ENCODE data around the gene MYH14.

Gene MYH14

DNA sequence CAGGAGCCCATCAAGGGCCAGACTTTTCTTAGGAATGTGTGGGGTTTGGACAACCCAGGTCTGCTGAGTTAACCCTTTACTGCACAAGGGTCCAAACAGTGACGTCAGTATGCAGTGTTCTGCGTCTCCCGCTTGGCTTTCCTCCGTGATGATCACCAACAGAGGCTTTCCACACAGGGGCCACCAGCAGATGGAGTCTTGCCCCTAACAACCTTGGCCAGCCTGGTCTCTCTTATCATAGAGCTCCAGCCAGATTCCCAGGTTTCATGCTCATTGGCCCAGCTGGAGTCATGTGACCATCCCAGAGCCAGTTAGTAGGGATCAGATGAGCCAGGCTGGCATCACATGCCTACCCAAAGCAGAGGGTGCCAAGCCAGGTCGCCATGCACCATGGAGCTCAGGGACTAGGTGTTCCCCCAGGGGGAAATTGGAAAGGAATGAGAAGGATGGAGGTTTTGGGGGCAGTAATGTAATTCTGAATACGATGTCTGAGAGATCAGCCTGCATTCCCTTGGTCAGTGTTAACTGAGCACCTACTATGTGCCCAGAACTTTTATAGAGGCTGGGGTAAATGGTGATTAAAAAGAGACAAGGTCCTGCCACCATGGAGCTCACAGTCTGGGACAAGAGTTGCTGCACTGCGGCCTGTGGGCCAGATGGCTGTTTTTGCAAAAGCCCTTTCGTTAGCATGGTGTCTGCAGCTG is 61.2 kb downstream of the MYH14 start:
- peak; percentile 17 for DNase-seq

DNA sequence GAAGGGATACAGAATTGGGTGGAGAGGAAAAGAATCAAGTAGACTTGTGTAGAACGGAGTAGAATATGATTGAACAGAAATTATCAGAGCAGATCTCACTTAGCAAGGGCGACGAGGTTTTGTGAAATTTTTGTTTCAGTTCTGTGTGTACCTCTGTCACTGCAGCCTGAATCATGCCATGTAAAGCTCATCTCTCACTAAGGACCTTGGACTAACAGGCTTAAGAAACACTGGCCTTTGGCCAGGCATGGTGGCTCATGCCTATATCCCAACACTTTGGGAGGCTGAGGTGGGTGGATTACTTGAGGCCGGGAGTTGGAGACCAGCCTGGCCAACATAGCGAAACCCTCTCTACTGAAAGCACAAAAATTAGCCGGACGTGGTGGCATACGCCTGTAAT is 62.6 kb downstream of the MYH14 start:
- no peak for DNase-seq

DNA sequence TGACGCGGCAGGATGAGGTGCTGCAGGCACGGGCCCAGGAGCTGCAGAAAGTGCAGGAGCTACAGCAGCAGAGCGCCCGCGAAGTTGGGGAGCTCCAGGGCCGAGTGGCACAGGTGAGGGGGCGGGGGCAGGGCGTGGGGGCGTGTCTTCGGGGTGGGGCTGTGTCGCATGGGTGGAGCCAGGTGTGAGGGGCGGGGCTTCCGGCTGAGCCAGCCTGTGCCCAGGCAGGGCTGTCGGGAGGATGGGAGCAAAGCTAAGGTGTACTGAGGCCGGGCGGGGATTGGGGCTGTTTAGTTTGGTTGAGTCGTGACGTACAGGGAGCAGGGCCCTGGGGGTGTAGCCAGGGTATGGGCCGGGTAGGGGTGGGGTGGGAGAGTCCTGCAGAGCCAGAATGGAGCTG is 63.5 kb downstream of the MYH14 start:
- DNase-seq: peak; percentile 2

DNA sequence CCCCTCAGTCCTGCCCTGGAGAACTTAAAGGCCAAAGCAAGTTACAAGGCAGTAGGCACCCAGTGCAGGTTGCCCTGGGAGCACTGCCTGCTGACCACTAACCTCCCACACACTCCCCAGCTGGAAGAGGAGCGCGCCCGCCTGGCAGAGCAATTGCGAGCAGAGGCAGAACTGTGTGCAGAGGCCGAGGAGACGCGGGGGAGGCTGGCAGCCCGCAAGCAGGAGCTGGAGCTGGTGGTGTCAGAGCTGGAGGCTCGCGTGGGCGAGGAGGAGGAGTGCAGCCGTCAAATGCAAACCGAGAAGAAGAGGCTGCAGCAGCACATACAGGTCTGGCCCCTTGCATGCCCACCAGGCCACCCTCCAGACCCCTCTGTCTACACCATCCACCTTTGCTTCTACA is 64.6 kb downstream of the MYH14 start:
- no peak for DNase-seq

DNA sequence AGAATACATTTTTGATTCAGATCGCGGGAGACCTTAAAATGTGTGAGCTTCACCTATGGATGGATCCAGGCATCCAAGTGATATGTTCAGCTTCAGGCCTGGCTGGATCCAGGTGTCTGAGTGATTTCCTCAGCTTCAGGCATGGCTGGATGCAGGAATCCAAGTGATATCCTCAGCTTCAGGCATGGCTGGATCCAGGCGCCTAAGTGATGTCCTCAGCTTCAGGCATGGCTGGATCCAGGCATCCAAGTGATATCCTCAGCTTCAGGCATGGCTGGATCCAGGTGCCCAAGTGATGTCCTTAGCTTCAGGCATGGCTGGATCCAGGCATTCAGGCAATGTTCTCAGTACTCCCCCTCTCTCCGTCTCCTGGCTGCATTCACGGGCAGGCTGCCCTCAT is 65.1 kb downstream of the MYH14 start:
- DNase-seq: no peak

DNA sequence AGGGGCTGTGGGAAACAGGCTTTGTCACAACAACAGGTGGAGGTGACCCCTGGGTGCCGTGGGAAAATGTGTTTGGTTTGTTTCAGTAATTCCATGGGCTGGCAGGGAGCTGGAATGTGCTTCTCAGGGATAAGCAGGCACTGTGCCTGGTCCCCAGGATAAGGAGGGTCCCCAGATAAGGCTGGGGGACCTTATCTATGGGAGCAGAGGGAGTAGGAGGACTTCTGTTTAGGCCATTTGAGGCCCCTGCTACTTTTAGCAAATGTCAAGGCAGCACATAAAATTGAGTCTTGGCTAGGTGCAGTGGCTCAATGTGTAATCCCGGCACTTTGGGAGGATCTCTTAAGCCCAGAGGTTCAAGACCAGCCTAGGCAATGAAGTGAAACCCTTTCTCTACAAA is 66.2 kb downstream of the MYH14 start:
- DNase-seq: peak; percentile 19

DNA sequence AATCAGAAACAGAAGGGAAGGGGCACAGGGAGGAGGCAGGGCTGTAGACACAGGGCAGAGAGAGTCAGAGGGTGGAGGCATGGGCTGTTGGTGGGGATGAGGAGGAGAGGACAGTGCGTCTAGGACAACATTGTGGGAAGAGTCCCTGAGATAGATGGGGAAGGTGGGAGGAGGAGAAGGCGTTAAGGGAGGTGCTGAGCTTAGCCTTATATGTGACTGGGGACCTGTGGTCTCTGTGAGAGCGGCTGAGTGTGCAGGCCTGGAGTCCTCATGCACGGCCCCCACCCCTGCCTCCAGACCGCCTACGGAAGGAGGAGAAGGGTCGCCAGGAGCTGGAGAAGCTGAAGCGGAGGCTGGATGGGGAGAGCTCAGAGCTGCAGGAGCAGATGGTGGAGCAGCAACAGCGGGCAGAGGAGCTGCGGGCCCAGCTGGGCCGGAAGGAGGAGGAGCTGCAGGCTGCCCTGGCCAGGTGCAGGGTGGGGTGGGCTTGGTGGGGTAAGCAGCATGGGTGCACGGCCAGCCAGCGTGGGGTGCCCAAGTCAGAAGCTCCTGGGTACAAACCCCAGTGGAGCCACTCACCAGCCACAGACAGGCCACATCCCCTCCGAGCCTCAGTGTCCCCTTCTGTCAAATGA is 69.0 kb downstream of the MYH14 start:
- DNase-seq: no peak

DNA sequence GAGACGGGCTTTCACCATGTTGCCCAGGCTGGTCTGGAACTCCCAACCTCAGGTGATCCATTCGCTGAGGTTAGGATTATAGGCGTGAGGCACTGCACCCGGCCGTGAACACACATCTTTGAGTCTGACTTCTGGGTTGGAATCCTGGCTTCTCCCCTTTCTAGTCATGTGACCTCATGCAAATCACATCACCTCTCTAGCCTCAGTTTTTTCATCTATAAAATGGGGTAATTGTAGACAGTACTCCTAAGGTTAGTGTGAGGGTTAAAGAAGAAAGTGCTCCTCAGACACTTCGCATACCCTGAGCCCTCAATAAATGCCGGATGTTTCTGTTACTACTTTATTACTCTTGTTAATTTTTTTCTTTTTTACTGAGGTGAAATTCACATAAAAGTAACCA is 70.4 kb downstream of the MYH14 start:
- no peak for DNase-seq

DNA sequence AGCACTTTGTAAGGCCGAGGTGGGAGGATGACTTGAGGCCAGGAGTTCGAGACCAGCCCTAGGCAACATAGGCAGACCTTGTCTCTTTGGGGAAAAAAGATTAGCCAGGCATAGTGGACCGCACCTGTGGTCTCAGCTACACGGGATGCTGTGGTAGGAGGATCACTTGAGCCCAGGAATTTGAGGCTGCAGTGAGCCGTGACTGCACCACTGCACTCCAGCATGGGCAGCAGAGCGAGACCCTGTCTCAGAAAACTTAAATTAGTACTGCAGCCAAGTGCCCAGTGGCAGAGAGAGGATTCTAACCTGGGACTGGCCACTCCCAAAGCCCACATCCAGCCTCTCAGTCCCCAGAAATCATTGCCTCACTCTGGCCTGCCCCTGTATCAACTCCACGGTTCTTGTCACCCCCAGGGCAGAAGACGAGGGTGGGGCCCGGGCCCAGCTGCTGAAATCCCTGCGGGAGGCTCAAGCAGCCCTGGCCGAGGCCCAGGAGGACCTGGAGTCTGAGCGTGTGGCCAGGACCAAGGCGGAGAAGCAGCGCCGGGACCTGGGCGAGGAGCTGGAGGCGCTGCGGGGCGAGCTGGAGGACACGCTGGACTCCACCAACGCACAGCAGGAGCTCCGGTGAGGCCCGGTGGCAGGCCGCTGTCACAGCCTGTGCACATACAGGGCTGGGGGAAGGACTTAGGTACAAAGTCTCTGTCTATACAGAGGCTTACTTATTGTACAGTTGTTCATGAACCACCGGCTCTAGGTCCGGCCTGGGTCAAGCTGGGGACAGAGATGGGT is 72.4 kb downstream of the MYH14 start:
- no peak for DNase-seq

DNA sequence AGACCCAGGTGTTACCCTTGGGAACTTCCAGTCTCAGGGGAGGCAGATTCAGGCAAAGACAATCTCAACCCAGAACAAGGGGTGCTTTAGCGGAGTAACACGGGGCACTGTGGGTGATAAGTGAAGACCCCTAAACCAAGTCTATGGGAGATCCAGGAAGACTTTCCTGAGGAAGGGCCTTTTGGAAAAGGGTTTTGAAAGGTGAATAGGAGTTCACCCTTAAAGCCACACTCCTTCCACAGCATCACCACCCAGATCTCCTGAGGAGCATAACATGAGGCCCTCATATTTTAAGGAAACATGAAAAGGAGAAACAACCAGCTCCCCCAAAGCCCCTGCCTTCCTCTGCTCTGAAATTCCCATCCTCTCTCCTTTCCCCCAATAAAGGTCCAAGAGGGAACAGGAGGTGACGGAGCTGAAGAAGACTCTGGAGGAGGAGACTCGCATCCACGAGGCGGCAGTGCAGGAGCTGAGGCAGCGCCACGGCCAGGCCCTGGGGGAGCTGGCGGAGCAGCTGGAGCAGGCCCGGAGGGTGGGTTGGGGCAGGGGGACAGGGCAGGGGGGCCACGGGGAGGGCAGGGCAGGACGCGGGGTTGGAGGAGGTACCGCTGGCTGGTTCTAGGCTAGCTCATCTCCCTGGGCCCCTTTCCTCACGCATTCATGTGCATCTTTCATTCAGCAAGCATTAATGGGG is 73.1 kb downstream of the MYH14 start:
- no peak for DNase-seq

DNA sequence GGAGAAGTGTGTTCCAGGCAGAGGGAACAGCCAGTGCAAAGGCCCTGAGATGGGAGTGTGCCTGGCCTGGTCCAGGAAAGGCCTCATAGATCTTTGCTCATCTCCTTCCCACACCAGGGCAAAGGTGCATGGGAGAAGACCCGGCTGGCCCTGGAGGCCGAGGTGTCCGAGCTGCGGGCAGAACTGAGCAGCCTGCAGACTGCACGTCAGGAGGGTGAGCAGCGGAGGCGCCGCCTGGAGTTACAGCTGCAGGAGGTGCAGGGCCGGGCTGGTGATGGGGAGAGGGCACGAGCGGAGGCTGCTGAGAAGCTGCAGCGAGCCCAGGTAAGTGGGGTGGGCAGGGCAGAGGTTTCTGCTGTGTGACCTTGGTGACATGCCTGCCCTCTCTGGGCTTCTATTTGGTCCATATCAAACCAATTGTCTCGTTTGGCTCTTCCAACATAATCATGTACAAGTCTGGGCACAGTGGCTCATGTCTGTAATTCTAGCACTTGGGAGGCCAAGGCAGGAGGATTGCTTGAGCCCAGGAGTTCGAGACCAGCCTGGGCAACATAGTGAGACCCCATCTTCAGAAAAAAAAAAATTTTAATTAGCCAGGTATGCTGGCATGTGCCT is 74.7 kb downstream of the MYH14 start:
- DNase-seq: no peak

DNA sequence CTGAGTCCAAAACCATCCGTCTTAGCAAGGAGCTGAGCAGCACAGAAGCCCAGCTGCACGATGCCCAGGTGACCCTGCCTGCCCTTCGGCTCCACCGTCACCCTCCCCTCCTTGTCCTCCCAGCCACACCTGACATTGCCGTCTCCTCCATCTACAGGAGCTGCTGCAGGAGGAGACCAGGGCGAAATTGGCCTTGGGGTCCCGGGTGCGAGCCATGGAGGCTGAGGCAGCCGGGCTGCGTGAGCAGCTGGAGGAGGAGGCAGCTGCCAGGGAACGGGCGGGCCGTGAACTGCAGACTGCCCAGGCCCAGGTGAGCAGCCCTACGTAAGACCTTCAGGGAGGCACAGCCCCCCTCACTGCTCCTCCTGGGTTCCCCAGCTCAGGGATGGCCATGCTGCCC is 76.7 kb downstream of the MYH14 start:
- no peak for DNase-seq

DNA sequence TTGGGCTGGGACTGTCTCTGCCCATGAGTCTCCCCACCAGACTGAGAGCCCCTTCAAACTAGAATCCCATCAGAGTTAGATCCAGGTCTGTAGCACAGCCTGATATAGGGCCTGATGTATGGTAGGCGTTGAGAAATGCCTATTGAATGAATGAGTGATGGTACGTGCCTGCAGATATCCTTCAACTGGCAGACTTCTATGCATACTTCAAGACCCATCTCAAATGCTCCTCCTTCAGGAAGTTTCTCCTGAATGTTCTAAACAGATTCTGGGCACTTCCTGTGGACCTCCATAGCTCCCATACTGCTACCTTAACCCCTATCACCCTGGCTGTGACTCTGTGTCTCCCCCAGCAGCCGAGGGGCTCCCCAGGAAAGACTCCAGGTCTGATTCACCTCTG is 77.6 kb downstream of the MYH14 start:
- DNase-seq: no peak

DNA sequence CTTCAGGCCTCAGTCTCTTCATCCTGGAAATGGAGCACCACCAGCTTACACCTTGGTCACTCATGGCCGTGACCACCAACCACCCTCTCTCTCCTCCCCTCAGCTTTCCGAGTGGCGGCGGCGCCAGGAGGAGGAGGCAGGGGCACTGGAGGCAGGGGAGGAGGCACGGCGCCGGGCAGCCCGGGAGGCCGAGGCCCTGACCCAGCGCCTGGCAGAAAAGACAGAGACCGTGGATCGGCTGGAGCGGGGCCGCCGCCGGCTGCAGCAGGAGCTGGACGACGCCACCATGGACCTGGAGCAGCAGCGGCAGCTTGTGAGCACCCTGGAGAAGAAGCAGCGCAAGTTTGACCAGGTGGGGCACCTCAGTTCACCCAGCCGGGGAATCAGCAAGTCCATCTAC is 78.1 kb downstream of the MYH14 start:
- DNase-seq: no peak

DNA sequence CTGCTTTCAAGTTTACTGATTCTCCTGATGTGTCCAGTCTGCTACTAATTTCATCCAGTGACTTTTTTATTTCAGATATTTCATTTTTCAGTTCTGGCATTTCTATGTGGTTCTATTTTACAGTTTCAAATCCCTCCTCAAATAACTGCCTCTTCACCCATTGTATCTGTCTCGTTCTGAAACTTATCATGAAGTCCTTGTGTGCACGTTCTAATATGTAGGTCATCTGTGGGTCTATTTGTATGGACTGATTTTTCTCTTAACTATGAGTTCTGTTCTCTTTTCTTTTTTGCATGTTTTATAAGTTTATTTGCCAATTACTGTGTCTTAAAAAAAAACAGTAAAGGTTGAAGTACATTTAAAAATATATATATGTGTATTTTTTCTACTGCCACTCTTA is 82.4 kb downstream of the MYH14 start:
- no peak for DNase-seq

DNA sequence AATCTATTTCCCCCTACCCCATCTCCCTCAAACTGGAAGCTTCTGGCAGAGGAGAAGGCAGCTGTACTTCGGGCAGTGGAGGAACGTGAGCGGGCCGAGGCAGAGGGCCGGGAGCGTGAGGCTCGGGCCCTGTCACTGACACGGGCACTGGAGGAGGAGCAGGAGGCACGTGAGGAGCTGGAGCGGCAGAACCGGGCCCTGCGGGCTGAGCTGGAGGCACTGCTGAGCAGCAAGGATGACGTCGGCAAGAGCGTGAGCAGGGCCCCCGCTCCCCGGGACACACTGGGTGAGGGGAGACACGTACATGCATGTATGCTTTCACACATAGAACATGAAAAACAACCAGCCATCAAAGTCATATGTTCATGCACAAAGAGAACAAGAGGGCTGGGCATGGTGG is 83.0 kb downstream of the MYH14 start:
- DNase-seq: no peak

DNA sequence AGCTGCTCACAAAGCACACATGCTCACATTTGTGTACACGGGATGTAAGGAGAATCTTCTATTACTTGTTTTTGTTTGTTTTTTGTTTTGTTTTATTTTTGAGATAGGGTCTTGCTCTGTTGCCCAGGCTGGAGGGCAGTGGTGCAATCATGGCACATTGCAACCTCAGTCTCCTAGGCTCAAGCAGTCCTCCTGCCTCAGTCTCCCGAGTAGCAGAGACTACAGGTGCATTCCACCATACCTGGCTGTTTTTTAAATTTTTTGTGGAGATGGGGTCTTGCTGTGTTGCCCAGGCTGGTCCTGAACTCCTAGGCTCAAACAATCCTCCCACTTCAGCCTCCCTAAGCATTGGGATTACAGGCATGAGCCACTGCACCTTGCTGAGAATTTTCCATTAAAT is 83.9 kb downstream of the MYH14 start:
- DNase-seq: no peak

DNA sequence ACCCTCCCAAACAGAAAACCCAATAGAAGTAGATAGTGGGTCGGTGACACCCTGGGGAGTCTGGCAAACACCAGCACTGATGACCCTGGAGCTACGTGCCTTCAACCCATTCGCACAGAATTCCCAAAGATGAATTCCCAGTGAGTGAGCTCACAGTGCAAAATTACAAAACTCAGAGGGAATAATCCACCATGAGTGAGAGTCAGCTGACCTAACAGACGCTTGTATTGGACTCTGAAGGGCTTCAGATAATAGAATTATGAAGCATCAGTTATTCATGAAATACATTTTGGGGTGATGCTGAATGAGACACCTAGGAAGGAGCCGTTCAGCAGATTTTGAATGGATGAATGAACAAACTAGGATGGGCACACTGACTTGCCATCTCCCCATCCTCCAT is 85.5 kb downstream of the MYH14 start:
- DNase-seq: no peak

DNA sequence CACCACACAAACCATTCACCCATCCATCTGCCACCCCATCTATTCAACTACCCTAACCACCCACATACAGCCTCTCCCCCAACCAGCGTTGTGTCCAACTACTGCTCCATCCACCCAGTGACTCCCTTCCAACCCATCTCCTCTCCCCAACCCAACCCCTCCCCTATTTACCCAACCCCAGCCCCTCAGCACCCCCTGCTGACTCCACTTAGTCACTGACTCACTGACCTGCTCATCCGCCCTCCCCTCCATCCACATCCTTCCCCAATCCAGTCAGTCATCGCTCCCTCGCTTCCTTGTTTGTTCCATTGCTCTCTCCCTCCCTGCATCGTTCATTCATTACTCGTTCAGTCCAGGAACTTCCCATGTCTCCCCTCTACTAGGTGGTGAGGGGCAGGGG is 86.6 kb downstream of the MYH14 start:
- DNase-seq: no peak

DNA sequence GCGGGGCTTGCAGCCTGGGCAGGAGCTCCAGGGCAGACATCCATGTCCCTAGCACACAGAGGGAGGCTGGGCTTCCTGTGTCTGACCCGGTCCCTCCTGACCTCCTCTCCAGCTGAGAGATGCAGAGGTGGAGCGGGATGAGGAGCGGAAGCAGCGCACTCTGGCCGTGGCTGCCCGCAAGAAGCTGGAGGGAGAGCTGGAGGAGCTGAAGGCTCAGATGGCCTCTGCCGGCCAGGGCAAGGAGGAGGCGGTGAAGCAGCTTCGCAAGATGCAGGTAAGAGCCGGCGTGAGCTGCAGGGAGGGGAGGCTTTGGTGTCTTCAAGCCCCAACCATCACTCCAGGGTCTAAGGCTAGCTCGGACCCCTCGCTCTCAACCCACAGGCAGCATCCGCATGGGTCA is 87.4 kb downstream of the MYH14 start:
- no peak for DNase-seq

DNA sequence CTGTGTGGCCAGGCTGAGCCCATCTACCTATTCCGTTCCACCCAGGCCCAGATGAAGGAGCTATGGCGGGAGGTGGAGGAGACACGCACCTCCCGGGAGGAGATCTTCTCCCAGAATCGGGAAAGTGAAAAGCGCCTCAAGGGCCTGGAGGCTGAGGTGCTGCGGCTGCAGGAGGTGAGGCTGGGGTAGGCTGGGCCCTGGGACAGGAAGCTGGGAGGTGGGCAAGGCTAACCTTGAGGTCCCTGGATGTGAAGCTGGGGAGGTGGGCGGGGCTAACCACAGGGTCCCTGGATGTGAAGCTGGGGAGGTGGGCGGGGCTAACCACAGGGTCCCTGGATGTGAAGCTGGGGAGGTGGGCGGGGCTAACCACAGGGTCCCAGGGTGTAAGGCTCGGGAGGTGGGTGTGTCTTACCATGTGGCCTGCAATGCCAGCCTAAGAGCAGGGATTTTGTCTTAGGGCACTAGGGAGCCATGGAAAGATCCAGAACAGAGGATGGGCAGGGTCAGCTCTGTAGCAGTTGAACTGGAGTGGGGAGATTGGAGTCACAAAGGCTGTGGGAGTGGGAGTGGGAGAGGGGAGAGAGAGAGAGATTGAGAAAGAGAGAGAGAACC is 88.9 kb downstream of the MYH14 start:
- no peak for DNase-seq

DNA sequence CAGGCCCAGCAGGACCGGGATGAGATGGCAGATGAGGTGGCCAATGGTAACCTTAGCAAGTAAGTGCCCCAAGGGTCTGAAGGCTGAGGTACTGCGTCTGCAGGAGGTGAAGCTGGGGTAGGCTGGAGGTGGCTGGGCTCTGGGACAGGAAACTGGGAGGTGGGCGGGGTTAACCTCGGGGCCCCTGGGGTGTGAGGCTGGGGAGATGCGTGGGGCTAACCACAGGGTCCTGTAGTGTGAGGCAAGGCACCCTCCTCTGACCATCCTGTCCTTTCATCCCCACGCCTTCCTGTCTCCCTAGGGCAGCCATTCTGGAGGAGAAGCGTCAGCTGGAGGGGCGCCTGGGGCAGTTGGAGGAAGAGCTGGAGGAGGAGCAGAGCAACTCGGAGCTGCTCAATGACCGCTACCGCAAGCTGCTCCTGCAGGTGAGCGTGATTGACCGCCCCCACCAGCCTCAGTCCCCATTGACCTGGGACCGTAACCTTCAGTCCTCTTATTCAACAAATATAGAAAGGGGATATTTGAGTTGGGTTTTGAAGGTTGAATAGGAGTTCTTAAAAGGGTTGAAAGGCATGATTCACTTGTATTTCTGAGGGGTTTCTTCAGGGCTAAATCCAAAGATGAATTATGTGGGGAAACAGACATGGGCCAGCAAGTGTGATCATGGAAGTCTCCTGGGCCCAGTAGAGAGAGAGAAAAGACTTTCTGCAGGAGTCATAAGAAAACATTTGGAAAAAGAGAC is 90.0 kb downstream of the MYH14 start:
- no peak for DNase-seq

Data from hematopoietic multipotent progenitor cell treated with erythropoietin and hydrocortisone succinate and interleukin-3 and kit ligand, for 4 days (in vitro differentiated cells).